HepG2 (cell line): ENCODE results near the gene PCYOX1L. TPM values are rescaled to one million over a fixed set of nuclear protein-coding genes. Genes with fewer than 3 reads are reported as not detected.

ENCODE experiments used
- CEBPG ChIP-seq: IDR thresholded peaks from 2 replicates; pipeline ENCODE4 v1.6.1; 2016
- ELF3 ChIP-seq: IDR thresholded peaks from 2 replicates; pipeline ENCODE4 v1.6.1; 2016; ENCODE audit warnings: missing genetic modification reagents, missing compliant biosample characterization
- HNF4G ChIP-seq, 2 experiments: sonication (generic) in 1 of 2; formaldehyde crosslinking in 1 of 2; IDR thresholded peaks; 2 replicates each; pipeline versions ENCODE4 v1.4.0 to v1.6.1; 2011 to 2020; ENCODE audit warnings: borderline replicate concordance in 2 of 2, low read depth in 2 of 2, mild to moderate bottlenecking in 2 of 2, low read length in 1 of 2, missing genetic modification reagents in 1 of 2, moderate library complexity in 1 of 2
- MEIS2 ChIP-seq: sonication (generic); formaldehyde crosslinking; IDR thresholded peaks from 2 replicates; pipeline ENCODE4 v1.9.0; 2021; ENCODE audit warnings: mild to moderate bottlenecking, missing genetic modification reagents
- NFE2 ChIP-seq: sonication (generic); formaldehyde crosslinking; IDR thresholded peaks from 2 replicates; pipeline ENCODE4 v1.4.0; 2020; ENCODE audit warnings: missing genetic modification reagents
- RBM22 ChIP-seq: fragments of 200-400 bp; formaldehyde crosslinking; optimal IDR thresholded peaks from 2 replicates; pipeline ENCODE3; 2017; ENCODE audit warnings: mild to moderate bottlenecking, low read length, moderate library complexity
- ZBTB43 ChIP-seq: sonication (generic); formaldehyde crosslinking; conservative IDR thresholded peaks from 2 replicates; pipeline ENCODE4 v1.4.0; 2020; ENCODE audit warnings: missing genetic modification reagents
- ZMYM3 ChIP-seq: sonication (generic); formaldehyde crosslinking; IDR thresholded peaks from 2 replicates; pipeline ENCODE4 v1.5.1; 2020; ENCODE audit warnings: mild to moderate bottlenecking, missing genetic modification reagents
- ZNF629 ChIP-seq: sonication (generic); formaldehyde crosslinking; conservative IDR thresholded peaks from 2 replicates; pipeline ENCODE4 v1.5.0; 2020; ENCODE audit warnings: missing genetic modification reagents
- ZNF672 ChIP-seq: sonication (generic); formaldehyde crosslinking; IDR thresholded peaks from 2 replicates; pipeline ENCODE4 v1.8.1; 2022; ENCODE audit warnings: missing genetic modification reagents
- polyA plus RNA-seq, 8 experiments: library from polyadenylated mRNA; depleted of rRNA in 3 of 8; stranded (reverse) in 7 of 8; unstranded in 1 of 8; fragments of >200 nt; fragmentation: Illumina TruSeq in 4 of 8; extraction: Trizol in 4 of 8; gene quantifications; 2 replicates each; pipeline versions ENCODE4 v1.2.1 to v1.2.3, GENCODE V29; 2011 to 2016; ENCODE audit warnings: low read depth in 4 of 8, missing spikeins in 1 of 8, mixed read lengths in 1 of 8; ENCODE audit not compliant: insufficient read depth in 1 of 8
- total RNA-seq, 5 experiments: library from RNA; depleted of rRNA; stranded (reverse); fragments of >200 nt; fragmentation: Illumina TruSeq; extraction: Trizol; gene quantifications; 2 replicates each; pipeline ENCODE4 v1.2.3, GENCODE V29; 2016; ENCODE audit warnings: low read depth in 1 of 5
- TF ChIP-seq, protein P1 (sequence below): sonication (generic); formaldehyde crosslinking; conservative IDR thresholded peaks from 2 replicates; pipeline ENCODE4 v1.4.0; 2020; ENCODE audit warnings: mild to moderate bottlenecking, missing genetic modification reagents, moderate library complexity
- TF ChIP-seq, protein P2 (sequence below): sonication (generic); formaldehyde crosslinking; IDR thresholded peaks from 2 replicates; pipeline ENCODE4 v1.4.0; 2020; ENCODE audit warnings: mild to moderate bottlenecking, missing genetic modification reagents, borderline replicate concordance

PCYOX1L gene
- total and polyA plus RNA-seq, 2 of the 13 experiments (the other 11 are each of a cell fraction or from before 2014, with no cell fraction given): 1.00 to 3.7 TPM

DNA sequence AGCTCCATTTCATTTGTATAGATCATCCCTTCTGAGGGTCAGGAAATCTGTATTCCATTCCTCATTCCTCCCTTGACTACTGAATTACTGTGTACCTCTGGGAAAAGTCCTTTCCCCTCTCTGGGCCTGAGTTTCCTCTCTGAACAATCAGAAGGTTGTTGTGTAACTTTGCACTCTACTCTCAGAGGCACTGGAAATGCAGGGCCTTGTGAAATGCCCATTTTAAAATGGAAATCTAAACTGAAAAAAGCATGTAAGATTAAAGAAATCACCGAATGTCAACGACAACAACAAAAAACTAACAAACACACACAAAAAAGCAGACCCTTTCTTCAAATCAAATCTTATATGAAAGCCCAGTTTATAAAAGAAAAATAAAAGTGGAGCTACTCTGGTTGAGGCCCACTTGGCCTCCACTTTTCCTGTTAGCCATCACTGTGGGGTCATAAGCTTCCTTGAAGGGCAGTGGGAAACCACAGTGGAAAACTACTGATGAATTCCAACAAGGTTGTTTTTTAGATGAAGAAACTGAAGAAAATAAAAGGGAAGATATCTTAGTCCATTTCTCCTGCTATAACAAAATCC lies 34.1 kb upstream of the PCYOX1L start (continued):
- TF ChIP-seq, protein P1, sequence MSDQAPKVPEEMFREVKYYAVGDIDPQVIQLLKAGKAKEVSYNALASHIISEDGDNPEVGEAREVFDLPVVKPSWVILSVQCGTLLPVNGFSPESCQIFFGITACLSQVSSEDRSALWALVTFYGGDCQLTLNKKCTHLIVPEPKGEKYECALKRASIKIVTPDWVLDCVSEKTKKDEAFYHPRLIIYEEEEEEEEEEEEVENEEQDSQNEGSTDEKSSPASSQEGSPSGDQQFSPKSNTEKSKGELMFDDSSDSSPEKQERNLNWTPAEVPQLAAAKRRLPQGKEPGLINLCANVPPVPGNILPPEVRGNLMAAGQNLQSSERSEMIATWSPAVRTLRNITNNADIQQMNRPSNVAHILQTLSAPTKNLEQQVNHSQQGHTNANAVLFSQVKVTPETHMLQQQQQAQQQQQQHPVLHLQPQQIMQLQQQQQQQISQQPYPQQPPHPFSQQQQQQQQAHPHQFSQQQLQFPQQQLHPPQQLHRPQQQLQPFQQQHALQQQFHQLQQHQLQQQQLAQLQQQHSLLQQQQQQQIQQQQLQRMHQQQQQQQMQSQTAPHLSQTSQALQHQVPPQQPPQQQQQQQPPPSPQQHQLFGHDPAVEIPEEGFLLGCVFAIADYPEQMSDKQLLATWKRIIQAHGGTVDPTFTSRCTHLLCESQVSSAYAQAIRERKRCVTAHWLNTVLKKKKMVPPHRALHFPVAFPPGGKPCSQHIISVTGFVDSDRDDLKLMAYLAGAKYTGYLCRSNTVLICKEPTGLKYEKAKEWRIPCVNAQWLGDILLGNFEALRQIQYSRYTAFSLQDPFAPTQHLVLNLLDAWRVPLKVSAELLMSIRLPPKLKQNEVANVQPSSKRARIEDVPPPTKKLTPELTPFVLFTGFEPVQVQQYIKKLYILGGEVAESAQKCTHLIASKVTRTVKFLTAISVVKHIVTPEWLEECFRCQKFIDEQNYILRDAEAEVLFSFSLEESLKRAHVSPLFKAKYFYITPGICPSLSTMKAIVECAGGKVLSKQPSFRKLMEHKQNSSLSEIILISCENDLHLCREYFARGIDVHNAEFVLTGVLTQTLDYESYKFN (CRISPR knock-in tag): peak; percentile 48; the same call in 1 of the 2 replicates
- TF ChIP-seq ZBTB43 (CRISPR knock-in tag) (no peak), ZNF629 (0 out of 2 replicates have a peak, but pooled peaks have one; percentile 30), CEBPG (CRISPR knock-in tag) (peak; percentile 86), HNF4G (IDR thresholded peaks at IDR 0.05; ENCODE audit: borderline replicate concordance, low read depth, low read length) (0 out of 2 replicates have a peak, but pooled peaks have one; percentile 27), HNF4G (CRISPR knock-in tag; IDR thresholded peaks at IDR 0.05; ENCODE audit: borderline replicate concordance, low read depth) (no peak), ZMYM3 (CRISPR knock-in tag) (0 out of 2 replicates have a peak, but pooled peaks have one; percentile 50), ZNF672 (CRISPR knock-in tag) (no peak), MEIS2 (CRISPR knock-in tag) (no peak), RBM22 (no peak), NFE2 (CRISPR knock-in tag) (no peak), ELF3 (peak; percentile 32; the same call in 1 of the 2 replicates)
- TF ChIP-seq, protein P2, sequence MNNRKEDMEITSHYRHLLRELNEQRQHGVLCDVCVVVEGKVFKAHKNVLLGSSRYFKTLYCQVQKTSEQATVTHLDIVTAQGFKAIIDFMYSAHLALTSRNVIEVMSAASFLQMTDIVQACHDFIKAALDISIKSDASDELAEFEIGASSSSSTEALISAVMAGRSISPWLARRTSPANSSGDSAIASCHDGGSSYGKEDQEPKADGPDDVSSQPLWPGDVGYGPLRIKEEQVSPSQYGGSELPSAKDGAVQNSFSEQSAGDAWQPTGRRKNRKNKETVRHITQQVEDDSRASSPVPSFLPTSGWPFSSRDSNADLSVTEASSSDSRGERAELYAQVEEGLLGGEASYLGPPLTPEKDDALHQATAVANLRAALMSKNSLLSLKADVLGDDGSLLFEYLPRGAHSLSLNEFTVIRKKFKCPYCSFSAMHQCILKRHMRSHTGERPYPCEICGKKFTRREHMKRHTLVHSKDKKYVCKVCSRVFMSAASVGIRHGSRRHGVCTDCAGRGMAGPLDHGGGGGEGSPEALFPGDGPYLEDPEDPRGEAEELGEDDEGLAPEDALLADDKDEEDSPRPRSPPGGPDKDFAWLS (CRISPR knock-in tag): no peak
